GM19455 (cell line): ENCODE results near the gene PPP1R3G.
A peak's percentile ranks its signal among the peaks of the same experiment; 100 is the strongest.

Experiments
- ATAC-seq: cut with Tn5 transposase; IDR thresholded peaks from one replicate; pipeline ENCODE4 v1.9.1; 2021; ENCODE audit not compliant: unreplicated experiment

The PPP1R3G gene

DNA sequence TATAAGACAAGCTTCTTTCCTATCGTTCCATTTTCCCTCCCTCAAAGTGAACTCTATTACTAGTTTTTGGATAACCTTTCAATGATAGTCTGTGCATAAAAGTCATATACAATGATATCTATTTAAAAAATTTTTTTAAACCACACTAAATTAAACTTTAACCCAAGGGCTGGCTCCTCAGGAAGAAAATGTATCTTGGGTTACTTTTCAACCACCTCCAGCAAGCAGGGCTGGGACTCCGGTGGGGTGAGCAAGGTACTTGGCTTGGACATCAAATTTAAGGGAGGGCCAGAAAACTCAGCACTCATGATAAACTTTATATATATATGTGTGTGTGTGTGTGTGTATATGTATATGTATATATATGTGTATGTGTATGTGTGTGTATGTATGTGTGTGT is 13.9 kb upstream of the PPP1R3G start:
- no peak for ATAC-seq

DNA sequence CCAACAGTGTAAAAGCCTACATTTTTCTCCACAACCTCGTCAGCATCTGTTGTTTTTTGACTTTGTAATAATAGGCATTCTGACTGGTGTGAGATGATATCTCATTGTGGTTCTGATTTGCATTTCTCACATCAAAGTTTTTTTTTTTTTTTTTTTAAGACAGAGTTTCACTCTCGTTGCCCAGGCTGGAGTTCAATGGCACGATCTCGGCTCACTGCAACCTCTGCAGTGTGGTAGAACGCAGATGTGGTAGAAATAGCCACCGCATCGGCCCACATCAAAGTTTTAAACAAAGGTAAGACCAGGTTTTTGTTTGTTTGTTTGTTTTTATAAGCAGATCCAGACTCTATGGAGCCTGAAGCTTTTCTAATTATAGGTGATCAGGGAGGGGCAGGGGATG is 12.7 kb upstream of the PPP1R3G start:
- ATAC-seq, result no peak

DNA sequence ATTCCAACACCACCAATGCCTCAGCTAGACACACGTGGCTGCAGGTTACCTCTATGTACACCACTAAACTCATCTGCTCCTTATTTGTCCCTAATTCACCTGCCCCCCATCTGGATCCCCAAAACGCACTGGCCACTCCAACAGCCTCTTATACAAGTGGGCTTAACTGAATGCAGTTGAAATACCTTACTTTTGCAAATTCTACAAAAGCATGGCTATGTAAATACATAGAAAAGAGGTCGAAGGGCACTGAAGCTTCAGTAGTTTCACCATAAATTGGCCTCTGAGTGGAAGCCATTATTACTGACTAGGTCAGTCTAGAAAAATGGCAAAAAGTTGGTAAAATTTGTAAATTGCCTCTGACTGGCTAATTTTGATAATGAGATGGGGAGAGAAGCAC is 11.1 kb upstream of the PPP1R3G start:
- ATAC-seq, result no peak

DNA sequence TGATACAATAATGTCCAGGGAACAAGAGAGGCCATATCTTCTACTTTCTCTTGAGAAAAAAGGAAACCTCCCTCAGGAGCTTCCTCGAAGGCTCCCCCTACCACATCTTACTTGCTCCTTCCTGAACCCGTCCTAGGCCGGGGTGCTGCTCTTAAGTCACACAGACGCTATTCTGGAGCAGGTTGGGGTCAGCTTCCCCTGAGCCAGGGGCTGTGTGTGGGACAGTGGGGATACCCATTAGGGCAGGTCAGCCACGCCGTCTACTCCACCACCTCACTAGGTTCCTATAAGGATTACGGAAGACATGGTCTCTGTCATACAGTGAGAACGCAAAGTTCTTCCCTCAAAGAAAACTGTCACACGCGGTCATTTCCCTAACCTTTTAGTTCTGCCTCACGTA is 8.2 kb upstream of the PPP1R3G start:
- no peak for ATAC-seq

DNA sequence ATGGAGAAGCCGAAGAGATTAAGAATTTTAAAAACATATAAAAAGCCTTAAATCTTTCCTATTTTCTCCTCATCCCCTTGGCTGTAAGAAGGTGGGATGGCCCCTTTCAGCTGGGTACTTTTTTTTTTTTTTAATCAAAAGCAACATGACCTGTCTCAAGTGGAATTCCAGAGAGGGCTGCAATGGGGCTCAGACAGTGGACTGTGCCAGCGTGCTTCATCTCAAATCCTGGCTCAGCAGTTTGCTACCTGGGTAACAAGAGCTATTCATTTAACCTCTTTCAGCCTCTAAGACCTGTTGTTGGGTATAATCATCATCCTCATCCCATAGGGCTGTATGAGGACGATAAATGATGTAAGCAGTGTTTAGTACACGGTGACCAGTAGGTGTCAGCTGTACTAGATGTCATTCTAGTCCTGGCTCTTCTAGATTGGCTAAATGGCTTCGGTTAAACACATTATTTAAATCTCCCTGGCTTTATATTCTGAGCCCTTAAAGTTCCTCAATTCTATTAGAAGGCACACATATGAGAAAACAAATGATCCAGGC is 6.9 kb upstream of the PPP1R3G start:
- no peak for ATAC-seq

DNA sequence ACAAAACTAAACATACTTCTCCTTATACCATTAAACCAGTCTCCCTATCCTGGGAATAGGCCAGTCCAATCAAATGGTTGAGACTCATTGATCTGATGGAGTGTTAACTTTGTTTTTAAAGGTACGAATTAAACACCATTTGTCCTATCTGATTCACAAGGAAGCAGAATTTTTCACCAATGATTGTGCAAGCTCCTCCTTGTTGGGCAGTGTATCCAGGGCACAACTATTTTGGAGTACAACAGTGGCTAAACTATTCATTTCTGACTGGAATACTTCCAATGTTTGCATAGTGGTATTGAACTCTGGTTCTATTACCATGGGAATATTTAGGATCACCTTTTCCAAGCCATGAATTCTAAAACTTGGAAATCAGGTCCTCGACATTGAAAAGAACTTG is 5.4 kb upstream of the PPP1R3G start:
- ATAC-seq, result no peak

DNA sequence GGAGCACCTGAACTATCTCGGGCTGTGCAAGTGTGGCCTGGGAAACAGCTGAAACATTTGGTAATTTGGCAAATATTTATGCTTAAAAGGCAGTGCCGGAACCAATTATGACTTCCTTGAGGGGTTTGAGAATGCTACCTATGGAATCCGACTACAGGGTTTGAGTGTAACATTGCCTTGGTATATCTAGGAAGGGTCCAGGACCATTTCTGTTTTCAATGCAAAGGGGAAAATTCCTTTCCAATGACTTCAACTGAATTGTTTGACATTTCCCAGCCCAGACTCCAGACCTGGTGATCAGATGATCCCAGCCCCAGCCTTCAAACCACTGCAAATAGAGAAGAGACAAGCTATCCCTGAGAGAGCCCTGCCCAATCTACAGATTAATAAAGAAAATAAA is 4.6 kb upstream of the PPP1R3G start:
- no peak for ATAC-seq

DNA sequence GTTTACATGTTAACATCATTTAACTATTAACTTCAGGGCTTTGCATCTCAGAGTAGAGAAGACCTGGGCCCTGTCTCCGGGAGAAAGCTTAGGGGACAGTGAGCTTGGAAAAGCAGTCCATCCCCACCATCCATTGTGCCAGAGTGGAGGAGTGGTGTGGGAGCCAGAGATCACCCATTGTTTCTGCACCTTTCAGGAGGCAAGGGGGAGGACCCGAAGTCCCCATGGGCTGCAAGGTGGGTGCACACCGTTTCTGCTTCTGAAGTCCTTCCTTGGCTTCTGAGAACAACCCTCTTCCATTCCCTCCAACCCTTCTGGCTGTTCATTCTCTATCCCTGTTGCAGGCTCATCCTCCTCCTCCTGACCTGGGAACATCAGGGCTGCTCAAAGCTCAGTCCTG is 4.0 kb upstream of the PPP1R3G start:
- no peak for ATAC-seq

DNA sequence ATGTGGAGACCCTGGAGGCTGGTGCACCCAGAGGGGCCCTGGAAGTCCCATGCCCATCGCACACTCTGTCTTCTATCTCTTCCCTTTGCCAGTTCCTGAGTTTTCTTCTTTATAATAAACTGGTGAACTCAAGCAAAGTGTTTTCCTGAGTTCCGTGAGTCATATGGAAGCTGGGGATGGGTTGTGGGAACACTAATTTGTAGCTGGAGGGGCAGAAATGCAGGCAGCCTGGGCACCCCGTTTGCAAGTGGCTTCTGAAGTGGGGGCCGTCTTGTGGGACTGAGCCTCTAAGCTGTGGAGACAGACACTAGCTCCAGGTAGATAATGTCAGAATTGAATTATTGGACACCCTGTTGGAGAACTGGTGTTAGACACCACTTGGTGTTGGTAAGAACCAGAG is 3.2 kb upstream of the PPP1R3G start:
- no peak for ATAC-seq

DNA sequence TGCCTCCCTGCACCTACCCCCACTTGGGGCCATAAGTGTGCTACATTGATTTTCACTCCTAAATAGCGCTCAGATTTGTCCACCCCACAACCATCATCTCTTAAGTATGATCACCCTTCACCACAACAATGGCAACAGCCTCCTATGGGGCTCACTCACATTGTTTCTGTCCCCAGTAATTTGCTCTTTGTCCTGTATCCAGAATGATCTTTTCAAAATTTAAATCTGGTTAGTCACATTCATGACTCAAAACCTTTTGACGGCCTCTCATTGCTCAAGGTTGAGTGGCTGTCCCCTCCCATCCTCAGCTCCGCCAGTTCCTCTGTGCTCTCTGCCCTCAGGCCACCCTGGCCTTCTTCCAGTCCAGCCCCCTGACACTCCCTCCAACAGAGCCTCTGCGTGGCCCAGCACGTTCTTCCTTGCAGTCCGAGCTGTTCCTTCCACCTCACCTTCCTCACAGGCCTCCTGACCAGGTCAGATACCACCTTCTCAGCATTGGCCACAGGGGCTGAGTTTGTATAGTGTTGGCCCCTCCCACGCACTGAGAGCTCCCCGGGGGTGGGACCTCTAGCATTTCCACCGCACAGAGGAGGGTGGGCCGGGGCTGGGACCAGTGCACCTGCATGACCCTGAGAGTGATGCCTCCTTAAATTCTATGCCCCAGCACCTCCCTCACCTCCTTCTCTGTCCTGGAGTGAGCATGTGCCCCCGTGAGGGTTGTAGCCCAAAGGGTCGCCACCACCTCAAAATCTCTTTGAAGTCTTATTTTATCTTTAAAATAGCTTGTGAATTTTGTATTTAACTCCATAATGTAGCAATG is 2.4 kb upstream of the PPP1R3G start:
- ATAC-seq, result no peak

DNA sequence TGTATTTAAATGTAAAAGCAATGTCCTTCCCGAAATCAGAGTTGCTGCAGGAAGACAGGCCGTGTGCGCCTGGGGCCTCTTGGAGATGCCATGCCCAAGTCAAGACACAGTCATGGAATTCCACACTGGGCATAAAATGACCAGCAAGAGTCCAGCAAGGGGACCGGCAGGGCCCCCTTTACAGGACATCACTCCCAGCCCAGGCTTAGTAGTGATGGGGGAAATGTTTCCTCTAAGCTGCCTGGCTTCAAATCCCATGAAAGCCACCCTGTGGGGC is 1.9 kb upstream of the PPP1R3G start:
- no peak for ATAC-seq

DNA sequence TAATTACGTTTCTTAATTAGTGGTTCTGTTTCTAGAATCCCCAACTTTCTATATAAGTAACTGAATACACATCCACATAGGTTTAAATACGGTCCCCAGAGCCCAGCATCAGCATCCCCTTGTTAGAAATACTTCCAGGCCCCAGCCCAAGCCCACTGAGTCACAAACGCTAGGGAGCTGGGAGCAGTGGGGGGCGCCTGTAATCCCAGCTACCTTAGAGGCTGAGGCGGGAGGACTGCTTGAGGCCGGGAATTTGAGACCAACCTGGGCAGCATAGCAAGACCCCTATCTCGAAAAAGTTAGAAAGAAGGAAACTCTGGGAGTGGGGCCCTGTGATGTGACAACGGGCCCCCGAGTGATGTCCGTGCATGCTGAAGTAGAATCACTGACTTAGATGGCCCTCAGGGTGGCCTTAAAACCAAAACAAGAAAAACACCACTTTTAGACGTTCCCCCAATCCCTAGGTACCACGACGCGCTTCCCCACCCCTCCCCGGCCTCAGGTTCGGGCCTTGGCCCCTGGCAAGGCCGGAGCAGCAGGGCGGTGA is 1.3 kb upstream of the PPP1R3G start:
- ATAC-seq, result no peak

DNA sequence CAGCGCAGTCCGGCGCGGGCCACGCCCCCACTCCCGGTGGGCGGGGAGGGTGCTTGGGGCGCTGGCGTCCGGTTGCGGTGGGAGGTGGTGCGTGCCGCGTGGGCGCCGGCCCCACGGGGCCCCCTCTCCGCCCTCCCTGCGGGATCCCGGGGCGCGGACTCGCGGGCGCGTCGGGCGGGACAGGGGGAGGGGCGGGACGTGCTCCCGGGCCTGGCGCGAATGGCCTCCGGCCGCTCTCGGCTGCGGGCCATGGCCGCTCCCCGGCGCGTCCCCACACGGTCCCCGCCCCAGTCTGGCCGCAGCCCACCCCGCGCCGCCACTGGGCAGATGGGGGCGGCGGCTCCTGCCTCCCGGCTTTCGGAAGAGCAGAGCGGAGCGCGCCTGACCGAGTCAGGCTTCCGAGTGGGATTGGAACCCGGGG is 771 bp upstream of the PPP1R3G start:
- ATAC-seq, result peak; percentile 37

DNA sequence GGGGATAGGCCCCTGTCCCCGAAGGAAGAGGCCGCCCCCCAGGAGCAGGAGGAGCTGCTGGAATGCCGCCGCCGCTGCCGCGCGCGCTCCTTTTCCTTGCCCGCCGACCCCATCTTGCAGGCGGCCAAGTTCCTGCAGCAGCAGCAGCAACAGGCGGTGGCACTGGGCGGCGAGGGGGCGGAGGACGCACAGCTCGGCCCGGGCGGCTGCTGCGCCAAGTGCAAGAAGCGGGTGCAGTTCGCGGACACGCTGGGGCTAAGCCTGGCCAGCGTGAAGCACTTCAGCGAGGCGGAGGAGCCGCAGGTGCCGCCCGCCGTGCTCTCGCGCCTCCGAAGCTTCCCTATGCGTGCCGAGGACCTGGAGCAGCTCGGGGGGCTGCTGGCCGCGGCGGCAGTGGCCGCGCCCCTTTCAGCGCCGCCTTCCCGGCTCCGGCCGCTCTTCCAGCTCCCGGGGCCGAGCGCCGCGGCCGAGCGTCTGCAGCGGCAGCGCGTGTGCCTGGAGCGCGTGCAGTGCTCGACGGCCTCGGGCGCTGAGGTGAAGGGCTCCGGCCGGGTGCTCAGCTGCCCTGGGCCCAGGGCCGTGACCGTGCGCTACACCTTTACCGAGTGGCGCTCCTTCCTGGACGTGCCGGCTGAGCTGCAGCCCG is 630 bp downstream of the PPP1R3G start:
- ATAC-seq, result peak; percentile 40

DNA sequence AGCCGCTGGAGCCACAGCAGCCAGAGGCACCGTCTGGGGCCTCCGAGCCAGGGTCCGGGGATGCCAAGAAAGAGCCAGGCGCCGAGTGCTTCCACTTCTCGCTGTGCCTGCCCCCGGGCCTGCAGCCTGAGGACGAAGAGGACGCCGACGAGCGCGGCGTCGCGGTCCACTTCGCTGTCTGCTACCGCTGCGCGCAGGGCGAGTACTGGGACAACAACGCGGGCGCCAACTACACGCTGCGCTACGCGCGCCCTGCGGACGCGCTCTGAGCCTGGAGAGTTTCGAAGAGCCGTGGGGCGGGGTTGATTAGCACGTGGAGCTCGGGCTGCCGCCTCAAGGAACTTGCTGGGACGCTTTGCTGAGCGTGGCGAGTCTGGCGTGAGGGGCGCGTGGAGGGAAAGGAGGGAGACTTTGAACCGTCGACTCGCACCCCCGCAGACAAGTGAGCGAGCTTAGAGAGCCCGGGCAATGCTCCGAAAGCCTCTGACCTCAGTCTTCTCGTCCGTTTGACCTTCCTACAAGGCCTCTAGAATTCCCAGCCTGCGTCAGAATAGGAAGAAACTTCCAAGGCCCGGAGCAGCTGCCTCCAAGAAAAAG is 1.3 kb downstream of the PPP1R3G start:
- no peak for ATAC-seq

DNA sequence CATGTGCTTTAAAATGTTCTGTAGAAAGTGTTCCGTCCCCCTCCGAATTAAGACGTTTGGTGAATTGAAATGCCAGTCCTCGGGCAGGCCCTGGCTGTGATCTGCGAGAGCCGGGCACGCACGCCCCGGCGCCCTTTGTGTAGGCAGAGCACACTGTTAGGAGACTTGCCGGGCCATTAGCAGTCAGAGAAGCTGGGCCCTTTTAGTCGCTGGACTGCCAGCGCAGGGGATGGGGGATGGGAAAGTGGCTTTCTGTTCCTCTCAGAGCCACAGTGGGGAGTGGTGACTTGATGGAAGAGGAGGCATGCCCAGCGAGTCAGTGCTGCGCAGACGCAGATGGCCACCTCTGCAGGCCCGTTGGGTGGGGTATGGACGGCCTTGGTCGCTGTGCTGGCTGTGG is 2.2 kb downstream of the PPP1R3G start:
- no peak for ATAC-seq

DNA sequence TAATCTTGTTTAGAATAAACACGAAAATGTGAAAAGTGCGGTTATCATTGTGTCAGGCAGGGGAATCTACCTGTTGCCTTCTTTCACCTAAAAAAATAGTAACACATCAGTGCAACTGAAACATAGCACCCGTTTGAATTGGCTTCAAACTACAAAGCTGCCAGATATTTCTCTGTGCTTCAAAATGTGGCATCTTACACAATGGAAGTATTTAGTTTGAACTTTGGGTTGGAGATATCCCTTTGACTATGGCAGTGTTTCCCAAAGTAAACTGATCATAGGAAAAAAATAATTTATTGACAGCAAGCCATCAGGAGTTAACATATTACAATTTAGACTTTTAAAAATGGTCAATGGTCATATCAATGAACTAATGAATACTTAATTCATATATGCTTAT is 3.6 kb downstream of the PPP1R3G start:
- ATAC-seq, result no peak

DNA sequence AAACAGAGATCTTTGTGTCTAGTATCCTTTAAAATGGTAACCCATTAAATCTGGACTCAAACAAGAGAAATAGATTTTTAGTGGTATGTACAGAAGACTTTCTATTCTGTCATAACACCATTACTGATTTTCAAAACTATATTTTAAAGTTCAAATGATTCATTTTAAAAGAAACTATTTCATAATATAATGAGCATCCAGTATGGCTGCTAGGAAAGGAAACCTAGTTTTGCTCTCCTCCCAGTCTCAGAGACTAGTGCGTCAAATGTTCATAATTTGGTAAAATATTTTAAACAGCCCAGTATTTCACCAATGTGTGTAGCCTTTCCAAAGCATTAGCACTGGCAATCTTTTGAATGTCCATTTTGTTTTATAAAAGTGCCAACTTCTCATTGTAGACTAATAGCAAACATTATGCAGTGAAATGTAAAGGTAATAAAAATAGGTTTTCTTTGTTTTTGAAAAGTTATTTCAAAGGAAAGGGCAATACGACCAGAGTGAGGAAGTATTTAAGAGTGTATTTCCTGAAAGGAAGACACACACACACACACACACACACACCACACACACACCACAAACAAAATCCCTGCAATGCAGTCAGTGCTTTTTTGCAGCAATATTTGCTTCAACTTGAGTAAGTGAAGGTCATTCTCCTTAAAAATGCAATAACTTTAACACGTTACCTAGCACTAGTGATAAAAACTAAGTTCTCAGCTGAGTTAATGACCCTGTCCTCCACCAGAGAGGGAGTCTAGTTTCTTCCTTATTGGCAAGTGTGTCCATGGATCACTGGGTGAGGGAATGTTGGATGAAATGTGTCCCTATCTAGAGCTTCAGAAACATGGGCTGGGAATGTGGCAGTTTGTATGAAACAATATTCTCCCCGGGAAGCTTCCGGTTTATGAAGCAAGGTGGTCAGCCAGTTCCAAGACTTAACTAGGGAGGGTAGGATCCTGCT is 4.6 kb downstream of the PPP1R3G start:
- no peak for ATAC-seq

DNA sequence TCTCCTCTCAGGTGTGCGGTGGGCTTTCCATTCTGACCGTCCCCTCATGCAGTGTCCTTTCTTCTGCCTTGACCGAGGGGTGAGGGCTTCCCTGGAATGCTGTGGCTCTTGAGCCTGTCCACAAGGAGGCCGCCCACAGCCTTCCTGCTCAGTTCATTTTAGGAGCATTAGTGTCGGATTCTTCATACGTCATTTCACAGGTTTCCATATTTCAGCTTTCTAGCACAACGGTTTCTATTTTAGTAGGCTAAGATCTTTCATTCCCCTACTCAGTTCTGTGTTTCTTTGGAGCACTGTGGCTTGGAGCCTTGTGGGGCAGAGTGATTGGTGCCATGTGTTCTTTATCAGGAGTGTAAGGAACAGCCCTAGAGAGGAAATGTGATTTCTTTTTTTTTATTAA is 5.5 kb downstream of the PPP1R3G start:
- ATAC-seq, result no peak

DNA sequence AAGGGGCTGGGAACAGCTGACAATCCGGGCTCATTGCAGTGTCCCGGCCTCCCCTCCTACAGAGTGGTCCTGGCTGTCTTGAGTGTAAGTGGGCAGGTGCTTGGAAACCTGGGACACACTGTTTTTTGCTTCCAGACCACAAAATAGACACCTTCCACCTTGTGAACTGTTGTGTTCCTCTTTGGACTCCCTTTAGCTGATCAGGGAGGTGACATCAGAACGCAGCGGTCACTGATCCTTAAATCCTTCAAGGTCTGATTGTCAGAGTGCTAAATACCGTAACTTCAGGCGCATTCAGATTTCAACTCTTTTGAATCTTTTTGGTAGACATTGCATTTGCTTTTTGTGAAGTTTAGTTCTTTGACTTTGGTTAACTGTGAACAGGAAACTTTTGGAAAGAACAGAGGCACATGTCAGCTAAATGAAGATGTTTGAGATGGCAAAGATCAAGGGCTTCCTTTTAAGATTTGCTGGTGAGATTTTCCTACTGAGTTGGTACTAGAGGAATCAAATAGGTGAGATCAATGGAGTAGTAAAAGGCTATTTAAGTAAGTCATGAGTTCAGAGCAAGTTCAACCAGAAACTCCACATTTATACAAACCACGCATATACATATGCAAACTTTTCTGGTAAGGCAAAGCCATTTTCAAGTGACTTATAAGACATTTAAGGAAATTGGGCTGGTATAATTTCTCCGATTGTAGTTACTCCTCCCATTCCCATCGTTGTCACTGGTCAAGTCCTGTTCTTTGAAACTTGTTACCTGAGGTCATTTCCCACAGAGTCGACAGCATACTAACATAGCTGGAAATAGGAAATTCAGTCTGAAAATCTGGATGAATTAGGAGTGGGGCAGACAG is 6.3 kb downstream of the PPP1R3G start:
- no peak for ATAC-seq
